Mucosa of rectum (tissue), 2 donors: ENCODE measurements around the gene F7.
"Not testable (repeated sequence)": the region's sequence is repeated elsewhere in the genome, so short reads cannot be mapped to it uniquely, and the experiment has no call there.

Experiments used
- H3K27ac ChIP-seq, 2 donors: one replicate each; pipeline ENCODE4 v1.7.0; 2013; ENCODE audit warnings: inconsistent platforms in 2 of 2, low read depth in 2 of 2, low read length in 2 of 2
- H3K27me3 ChIP-seq, 2 donors: one replicate each; pipeline ENCODE4 v1.7.0; 2013; ENCODE audit warnings: low read length in 2 of 2; ENCODE audit not compliant: control insufficient read depth in 2 of 2, insufficient read depth in 2 of 2
- H3K36me3 ChIP-seq, 2 donors: one replicate each; pipeline ENCODE4 v1.7.0; 2013; ENCODE audit warnings: low read length in 2 of 2; ENCODE audit not compliant: control insufficient read depth in 2 of 2, insufficient read depth in 2 of 2
- H3K4me1 ChIP-seq, 2 donors: one replicate each; pipeline ENCODE4 v1.7.0; 2013; ENCODE audit warnings: low read length in 2 of 2, mild to moderate bottlenecking in 1 of 2; ENCODE audit not compliant: control insufficient read depth in 2 of 2, insufficient read depth in 2 of 2
- H3K4me3 ChIP-seq, 2 donors: one replicate each; pipeline ENCODE4 v1.7.0; 2013; ENCODE audit warnings: low read length in 2 of 2
- H3K9ac ChIP-seq, 2 donors: one replicate each; pipeline ENCODE4 v1.7.0; 2013; ENCODE audit warnings: low read length in 2 of 2, low read depth in 1 of 2, mild to moderate bottlenecking in 1 of 2
- H3K9me3 ChIP-seq, 2 donors: one replicate each; pipeline ENCODE4 v1.7.0; 2013; ENCODE audit warnings: low read length in 2 of 2; ENCODE audit not compliant: control insufficient read depth in 2 of 2
- donor health status: healthy.
- donor health status: Normal muscosa, but diverticular disease.

Gene F7

GRCh38 chr13:113072376-113072775 lies 33.2 kb upstream of the F7 start:
- Histone ChIP-seq H3K9ac (no peak overlapping the region), H3K36me3 (peaks cover 14 to 23% of the 10 kb centered on the region in 2 donors)

DNA sequence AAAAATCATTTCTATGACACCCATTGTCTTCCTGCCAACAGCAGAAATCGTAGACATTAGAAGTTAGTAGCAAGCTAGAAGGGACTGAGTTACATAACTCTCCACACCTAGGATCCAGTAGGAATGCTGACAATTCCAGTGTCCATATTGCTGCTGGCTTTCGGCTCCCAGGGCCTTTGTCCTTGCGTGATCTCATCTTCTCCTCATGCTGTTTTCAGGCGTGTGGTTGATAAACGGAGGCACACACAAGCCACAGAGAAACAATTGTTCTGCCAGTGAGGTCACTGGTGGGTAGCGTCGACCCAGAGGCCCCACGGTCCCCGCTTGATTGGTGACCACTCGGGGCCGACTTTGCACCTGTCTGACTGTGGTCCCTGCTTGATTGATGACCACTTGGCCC lies 31.6 kb upstream of the F7 start:
- Histone ChIP-seq H3K4me1 (no peaks in the 10 kb centered on the region), H3K27me3 (no peaks in the 10 kb centered on the region), H3K4me3 (no peak overlapping the region), H3K9me3 (no peaks in the 10 kb centered on the region), H3K36me3 (peaks cover 16 to 33% of the 10 kb centered on the region in 2 donors), H3K9ac (no peak overlapping the region), H3K27ac (no peak overlapping the region)

More at GRCh38 chr13:113072376-113072775, 33.2 kb upstream of the F7 start:
- Histone ChIP-seq H3K4me1 (no peaks in the 10 kb centered on the region), H3K27me3 (no peaks in the 10 kb centered on the region), H3K9me3 (no peaks in the 10 kb centered on the region), H3K4me3 (no peak overlapping the region), H3K27ac (no peak overlapping the region)

GRCh38 chr13:113074401-113074800 lies 31.2 kb upstream of the F7 start:
- no peaks in the 10 kb centered on the region for H3K9me3 ChIP-seq
- H3K27ac ChIP-seq: no peak overlapping the region
- no peaks in the 10 kb centered on the region for H3K27me3 ChIP-seq
- H3K4me1 ChIP-seq: no peaks in the 10 kb centered on the region
- H3K9ac ChIP-seq: no peak overlapping the region
- H3K36me3 ChIP-seq: peaks cover 16 to 35% of the 10 kb centered on the region in 2 donors
- H3K4me3 ChIP-seq: no peak overlapping the region

DNA sequence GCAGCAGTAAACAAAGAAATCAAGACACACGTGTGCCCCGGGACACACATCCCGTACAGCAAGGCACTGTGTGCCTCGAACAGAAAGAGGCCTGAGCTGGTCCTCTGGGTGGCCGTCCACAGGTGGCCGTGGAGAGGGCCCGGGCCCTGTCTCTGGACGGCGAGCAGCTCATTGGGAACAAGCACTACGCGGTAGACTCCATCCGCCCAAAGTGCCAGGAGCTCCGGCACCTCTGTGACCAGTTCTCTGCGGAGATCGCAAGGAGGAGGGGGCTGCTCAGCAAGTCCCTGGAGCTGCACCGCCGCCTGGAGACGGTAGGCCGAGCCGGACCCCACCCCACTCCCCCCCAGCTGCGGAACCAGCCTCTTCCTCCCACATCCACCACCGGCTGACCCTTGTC lies 30.7 kb upstream of the F7 start:
- Histone ChIP-seq H3K9ac (no peak overlapping the region), H3K9me3 (no peaks in the 10 kb centered on the region), H3K27ac (no peak overlapping the region), H3K4me3 (no peak overlapping the region), H3K27me3 (no peaks in the 10 kb centered on the region), H3K36me3 (peaks cover 15 to 32% of the 10 kb centered on the region in 2 donors), H3K4me1 (no peaks in the 10 kb centered on the region)

DNA sequence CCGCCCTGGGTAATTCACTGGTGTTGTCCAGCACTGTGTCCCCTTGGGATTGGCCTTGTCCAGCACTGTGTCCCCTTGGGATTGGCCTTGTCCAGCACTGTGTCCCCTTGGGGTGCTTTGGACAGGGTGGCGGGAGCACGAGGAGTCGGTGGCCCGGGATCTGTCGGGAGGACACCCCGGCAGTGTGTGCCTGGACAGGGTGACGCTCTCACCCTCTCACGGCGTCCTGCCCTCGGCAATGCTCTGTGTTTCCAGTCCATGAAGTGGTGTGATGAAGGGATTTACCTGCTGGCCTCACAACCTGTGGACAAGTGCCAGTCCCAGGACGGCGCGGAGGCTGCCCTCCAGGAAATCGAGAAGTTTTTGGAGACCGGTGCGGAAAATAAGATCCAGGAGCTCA lies 29.9 kb upstream of the F7 start:
- H3K36me3 ChIP-seq: peaks cover 7 to 29% of the 10 kb centered on the region in 2 donors
- H3K4me3 ChIP-seq: no peak overlapping the region
- no peaks in the 10 kb centered on the region for H3K9me3 ChIP-seq
- H3K9ac ChIP-seq: no peak overlapping the region
- H3K27ac ChIP-seq: no peak overlapping the region
- H3K27me3 ChIP-seq: no peaks in the 10 kb centered on the region
- H3K4me1 ChIP-seq: no peaks in the 10 kb centered on the region

GRCh38 chr13:113076681-113077401 lies 28.8 kb upstream of the F7 start:
- H3K4me1 ChIP-seq: no peaks in the 10 kb centered on the region
- H3K9ac ChIP-seq: no peak overlapping the region
- H3K27me3 ChIP-seq: no peaks in the 10 kb centered on the region
- H3K36me3 ChIP-seq: peaks cover 4 to 34% of the 10 kb centered on the region in 2 donors
- H3K9me3 ChIP-seq: no peaks in the 10 kb centered on the region
- no peak overlapping the region for H3K4me3 ChIP-seq
- H3K27ac ChIP-seq: no peak overlapping the region

- H3K9ac ChIP-seq: no peak overlapping the region
- peaks cover 4 to 34% of the 10 kb centered on the region in 2 donors for H3K36me3 ChIP-seq
- H3K27ac ChIP-seq: no peak overlapping the region
- no peaks in the 10 kb centered on the region for H3K27me3 ChIP-seq
- no peak overlapping the region for H3K4me3 ChIP-seq
- no peaks in the 10 kb centered on the region for H3K9me3 ChIP-seq
- no peaks in the 10 kb centered on the region for H3K4me1 ChIP-seq
Observed at GRCh38 chr13:113077566-113077952, 28.0 kb upstream of the F7 start.

DNA sequence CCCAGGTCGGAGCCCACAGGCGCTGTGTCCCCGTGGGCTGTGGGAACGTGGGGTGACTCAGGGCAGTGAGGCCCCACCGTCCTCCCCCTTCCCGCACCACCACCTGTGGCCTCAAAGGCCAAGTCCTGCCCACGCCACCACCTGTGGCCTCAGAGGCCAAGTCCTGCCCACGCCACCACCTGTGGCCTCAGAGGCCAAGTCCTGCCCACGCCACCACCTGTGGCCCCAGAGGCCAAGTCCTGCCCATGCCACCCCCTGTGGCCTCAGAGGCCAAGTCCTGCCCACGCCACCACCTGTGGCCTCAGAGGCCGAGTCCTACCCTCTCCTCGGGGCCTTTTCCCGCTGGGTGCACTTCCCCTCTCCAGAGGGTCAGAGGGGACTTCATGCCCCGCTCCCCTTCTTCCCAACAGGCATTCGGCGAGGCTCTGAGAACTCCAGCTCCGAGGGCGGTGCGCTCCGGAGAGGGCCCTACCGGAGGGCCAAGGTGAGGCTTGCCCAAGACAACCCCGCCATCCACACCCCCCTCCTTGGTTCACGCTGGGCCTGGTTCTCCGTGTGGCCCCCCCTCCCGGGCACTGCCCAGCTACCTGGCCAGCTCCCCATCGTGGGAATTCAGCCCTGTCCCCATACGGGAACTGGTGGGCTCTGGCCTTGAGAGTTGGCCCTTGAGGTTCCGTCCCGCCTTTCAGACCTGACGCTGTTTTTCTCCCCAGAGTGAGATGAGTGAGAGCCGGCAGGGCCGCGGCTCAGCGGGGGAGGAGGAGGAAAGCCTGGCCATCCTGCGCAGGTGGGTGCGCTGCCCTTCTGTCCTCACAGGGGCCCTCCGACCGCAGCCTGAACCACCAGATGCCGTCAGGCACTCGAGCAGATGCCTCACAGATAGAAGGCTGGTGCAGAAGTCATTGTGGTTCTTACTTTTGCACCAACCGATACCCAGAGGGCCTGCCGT lies 27.4 kb upstream of the F7 start:
- Histone ChIP-seq H3K36me3 (peaks cover 3 to 31% of the 10 kb centered on the region in 2 donors), H3K9me3 (no peaks in the 10 kb centered on the region), H3K27ac (no peak overlapping the region), H3K4me1 (no peaks in the 10 kb centered on the region), H3K4me3 (no peak overlapping the region), H3K27me3 (no peaks in the 10 kb centered on the region), H3K9ac (no peak overlapping the region)

- Histone ChIP-seq H3K4me3 (no peak overlapping the region), H3K9ac (no peak overlapping the region), H3K9me3 (no peaks in the 10 kb centered on the region), H3K27ac (no peak overlapping the region), H3K4me1 (no peaks in the 10 kb centered on the region), H3K27me3 (no peaks in the 10 kb centered on the region), H3K36me3 (peaks cover 1 to 30% of the 10 kb centered on the region in 2 donors)
Observed at GRCh38 chr13:113078902-113079780, 26.4 kb upstream of the F7 start.

GRCh38 chr13:113079781-113080080 lies 25.9 kb upstream of the F7 start:
- H3K9me3 ChIP-seq: not testable (repeated sequence)

More at GRCh38 chr13:113079781-113080080, 25.9 kb upstream of the F7 start:
- H3K4me1 ChIP-seq, H3K27me3 ChIP-seq, H3K4me3 ChIP-seq, H3K27ac ChIP-seq, H3K9ac ChIP-seq: not testable (repeated sequence)
- peaks cover 1 to 30% of the 10 kb centered on the region in 2 donors for H3K36me3 ChIP-seq
